GM19240 (cell line): Measurements from ENCODE around the gene SDCBP2.
"Not testable (repeated sequence)": the region's sequence is repeated elsewhere in the genome, so short reads cannot be mapped to it uniquely, and the experiment has no call there.

Experiments used
- DNase-seq: peaks from one replicate; pipeline ENCODE4 v3.0.0; 2011; ENCODE audit warnings: low spot score; ENCODE audit not compliant: insufficient read length

SDCBP2 gene

GRCh38 chr20:1360094-1360846 is 31.3 kb upstream of the SDCBP2 start:
- no peak for DNase-seq

- no peak for DNase-seq
Measured at GRCh38 chr20:1357921-1358671, 29.2 kb upstream of the SDCBP2 start.

GRCh38 chr20:1353956-1354355 is 25.0 kb upstream of the SDCBP2 start:
- no peak for DNase-seq

- no peak for DNase-seq
Measured at GRCh38 chr20:1346315-1346969, 17.5 kb upstream of the SDCBP2 start.

- no peak for DNase-seq
Measured at GRCh38 chr20:1345756-1346093, 16.8 kb upstream of the SDCBP2 start.

GRCh38 chr20:1345030-1345755 is 16.3 kb upstream of the SDCBP2 start:
- no peak for DNase-seq

- not testable (repeated sequence) for DNase-seq
Measured at GRCh38 chr20:1343446-1344124, 14.6 kb upstream of the SDCBP2 start.

GRCh38 chr20:1341561-1342265 is 12.8 kb upstream of the SDCBP2 start:
- no peak for DNase-seq

- DNase-seq = no peak
Measured at GRCh38 chr20:1338801-1339200, 9.9 kb upstream of the SDCBP2 start.

- DNase-seq = no peak
Measured at GRCh38 chr20:1338096-1338495, 9.2 kb upstream of the SDCBP2 start.

GRCh38 chr20:1337441-1337840 is 8.5 kb upstream of the SDCBP2 start:
- DNase-seq = no peak

- no peak for DNase-seq
Measured at GRCh38 chr20:1336699-1337367, 7.9 kb upstream of the SDCBP2 start.

GRCh38 chr20:1335961-1336698 is 7.2 kb upstream of the SDCBP2 start:
- no peak for DNase-seq

- DNase-seq = no peak
Measured at GRCh38 chr20:1334761-1335160, 5.8 kb upstream of the SDCBP2 start.

GRCh38 chr20:1334370-1334731 is 5.4 kb upstream of the SDCBP2 start:
- no peak for DNase-seq

GRCh38 chr20:1333462-1334369 is 4.8 kb upstream of the SDCBP2 start:
- no peak for DNase-seq

GRCh38 chr20:1332749-1333300 is 3.9 kb upstream of the SDCBP2 start:
- no peak for DNase-seq
